Activated naive CD4-positive, alpha-beta T cell treated with anti-CD3 and anti-CD28 coated beads for 36 hours (primary cell): Measurements from ENCODE around the gene SC5D. TPM values are rescaled to one million over a fixed set of nuclear protein-coding genes. Genes with fewer than 3 reads are reported as not detected.

Source experiments
- CTCF ChIA-PET: fragments of 350-600 bp; sonication (Branson Sonifier 250); formaldehyde crosslinking; loops from one replicate; lab custom pipeline; 2021; ENCODE audit warnings: antibody characterized with exemption; lab: Charles Lee
- DNase-seq: peaks from one replicate; pipeline ENCODE4 v3.0.0-alpha.2; 2020
- H3K27ac Mint-ChIP-seq: one replicate; pipeline ENCODE4 v1.8.0; 2021; ENCODE audit warnings: mild to moderate bottlenecking, mixed read lengths
- H3K27me3 Mint-ChIP-seq: one replicate; pipeline ENCODE4 v1.8.0; 2021; ENCODE audit warnings: low read depth, mixed read lengths
- H3K36me3 Mint-ChIP-seq: one replicate; pipeline ENCODE4 v1.8.0; 2021; ENCODE audit warnings: low read depth, mixed read lengths
- H3K4me1 Mint-ChIP-seq: one replicate; pipeline ENCODE4 v1.8.0; 2021; ENCODE audit warnings: low read depth, mixed read lengths
- H3K4me3 Mint-ChIP-seq: one replicate; pipeline ENCODE4 v1.8.0; 2021; ENCODE audit warnings: mild to moderate bottlenecking, moderate library complexity, mixed read lengths
- H3K9me3 Mint-ChIP-seq: one replicate; pipeline ENCODE4 v1.8.0; 2021; ENCODE audit warnings: mixed read lengths
- intact Hi-C: fragments of 100-400 bp; cut with micrococcal nuclease; formaldehyde crosslinking; loops from one replicate; pipeline ENCODE4 v1.15.1; 2023
- total RNA-seq, 2 experiments: library from RNA; stranded (reverse); gene quantifications; one replicate each; pipeline ENCODE4 v1.2.3, GENCODE V29; 2021

The SC5D gene
- total RNA-seq, 2 experiments from 2014 or later = 29.6 to 31.7 TPM

DNA sequence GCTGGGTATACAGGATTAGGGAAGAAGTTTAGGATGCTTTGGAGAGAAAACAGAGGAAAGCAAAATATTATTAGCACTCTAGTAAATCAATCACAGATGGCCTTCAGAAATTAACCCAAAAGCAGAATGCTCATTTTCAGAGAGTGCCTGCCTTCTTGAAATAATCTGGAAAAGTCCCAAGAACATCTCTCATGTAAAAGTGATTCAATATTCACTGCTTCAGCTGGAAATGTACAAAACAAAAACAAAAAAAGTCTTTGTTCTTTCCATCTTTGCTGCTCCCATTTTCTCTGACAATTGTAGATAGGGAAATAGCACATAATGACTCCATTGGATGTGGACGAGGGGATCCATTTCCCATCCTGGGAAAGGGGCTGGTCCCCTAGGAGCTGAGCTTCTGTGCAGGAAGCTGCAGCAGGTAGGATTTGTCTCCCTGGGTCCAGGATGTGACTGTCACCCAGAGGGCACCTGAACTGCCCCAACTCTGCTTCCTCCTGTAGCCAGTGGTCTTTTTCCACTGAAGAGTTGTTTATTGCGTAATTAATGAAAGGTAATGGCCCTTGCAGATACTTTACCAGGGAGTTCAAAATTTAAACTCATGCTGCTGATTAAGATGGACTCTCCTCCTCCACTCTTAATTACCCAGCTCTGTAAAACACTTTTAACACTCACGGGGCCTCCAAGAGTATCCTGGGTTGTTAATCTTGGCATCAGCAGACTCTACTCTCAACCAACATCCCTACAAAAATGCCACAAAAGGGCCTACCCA, 57.9 kb downstream of the SC5D start:
- H3K27ac Mint-ChIP-seq = no peak overlapping the region
- H3K36me3 Mint-ChIP-seq = no peaks in the 10 kb centered on the region
- intact Hi-C loops = no loop called here
- H3K9me3 Mint-ChIP-seq = no peaks in the 10 kb centered on the region
- H3K27me3 Mint-ChIP-seq = no peaks in the 10 kb centered on the region
- CTCF ChIA-PET = no interaction called here
- H3K4me3 Mint-ChIP-seq = no peak overlapping the region
- no peaks in the 10 kb centered on the region for H3K4me1 Mint-ChIP-seq
- no peak for DNase-seq

DNA sequence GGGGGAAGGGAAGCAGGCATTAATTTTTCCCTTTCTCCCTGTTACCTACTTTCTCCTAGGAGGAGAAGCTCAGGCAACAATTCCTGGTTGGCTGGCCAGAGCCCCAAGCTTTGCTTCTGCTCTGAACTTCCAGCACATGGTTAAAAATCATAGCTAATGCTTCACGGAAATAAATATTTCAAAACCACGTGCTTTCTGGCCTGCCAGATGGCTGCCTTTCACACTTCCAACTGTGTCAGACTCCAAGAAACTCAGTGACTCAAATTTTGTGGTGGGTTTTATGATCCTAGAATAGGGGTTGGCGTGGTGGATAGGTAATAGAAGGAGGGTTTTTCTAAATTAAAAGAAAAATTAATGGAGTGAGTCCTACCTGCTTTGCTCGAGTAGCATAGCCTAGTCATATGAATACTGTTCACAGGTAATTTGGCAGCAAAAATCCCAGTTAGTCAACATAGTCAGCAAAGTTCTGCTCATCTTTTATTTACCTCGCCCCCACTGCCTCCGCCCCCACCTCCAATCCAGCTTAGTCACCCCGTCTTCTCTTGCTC, 58.6 kb downstream of the SC5D start:
- H3K36me3 Mint-ChIP-seq = no peaks in the 10 kb centered on the region
- no peak overlapping the region for H3K4me3 Mint-ChIP-seq
- H3K27me3 Mint-ChIP-seq = no peaks in the 10 kb centered on the region
- CTCF ChIA-PET = no interaction called here
- H3K4me1 Mint-ChIP-seq = no peaks in the 10 kb centered on the region
- no peaks in the 10 kb centered on the region for H3K9me3 Mint-ChIP-seq
- intact Hi-C loops = no loop called here
- DNase-seq = no peak
- no peak overlapping the region for H3K27ac Mint-ChIP-seq

DNA sequence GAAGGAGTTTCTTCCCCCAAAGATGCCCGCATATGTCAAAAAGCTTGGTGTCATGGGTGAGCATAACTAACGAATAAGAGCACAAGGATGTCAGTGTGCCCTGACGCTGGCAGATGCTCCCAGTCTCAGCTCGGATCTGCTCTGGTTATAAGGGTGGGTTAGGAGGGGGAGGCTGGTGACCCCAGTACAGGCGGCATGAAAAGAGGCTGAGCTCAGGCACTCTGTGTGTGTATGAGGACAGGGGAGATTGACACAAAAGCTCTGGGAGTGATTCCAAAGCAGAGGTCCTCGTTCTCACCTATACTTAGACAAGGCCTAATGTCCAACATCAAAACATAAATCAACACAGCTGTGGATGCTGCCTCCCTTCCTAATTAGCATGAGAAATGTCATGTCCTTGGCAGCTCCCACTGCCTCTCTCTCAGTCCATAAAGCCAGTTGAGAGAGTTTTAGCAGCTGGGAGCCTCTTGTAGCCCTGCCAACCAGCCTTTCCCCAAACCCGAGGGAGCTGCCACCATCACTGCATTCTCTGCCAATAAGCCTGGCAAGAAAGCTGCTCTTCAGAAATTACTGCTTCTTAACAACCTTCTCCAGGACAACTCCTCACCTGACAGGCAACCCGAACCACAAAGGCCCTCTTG, 59.8 kb downstream of the SC5D start:
- H3K27me3 Mint-ChIP-seq = no peaks in the 10 kb centered on the region
- no peak overlapping the region for H3K4me3 Mint-ChIP-seq
- no peaks in the 10 kb centered on the region for H3K4me1 Mint-ChIP-seq
- no peaks in the 10 kb centered on the region for H3K9me3 Mint-ChIP-seq
- intact Hi-C loops = no loop called here
- DNase-seq = no peak
- no peaks in the 10 kb centered on the region for H3K36me3 Mint-ChIP-seq
- H3K27ac Mint-ChIP-seq = no peak overlapping the region
- CTCF ChIA-PET = no interaction called here

DNA sequence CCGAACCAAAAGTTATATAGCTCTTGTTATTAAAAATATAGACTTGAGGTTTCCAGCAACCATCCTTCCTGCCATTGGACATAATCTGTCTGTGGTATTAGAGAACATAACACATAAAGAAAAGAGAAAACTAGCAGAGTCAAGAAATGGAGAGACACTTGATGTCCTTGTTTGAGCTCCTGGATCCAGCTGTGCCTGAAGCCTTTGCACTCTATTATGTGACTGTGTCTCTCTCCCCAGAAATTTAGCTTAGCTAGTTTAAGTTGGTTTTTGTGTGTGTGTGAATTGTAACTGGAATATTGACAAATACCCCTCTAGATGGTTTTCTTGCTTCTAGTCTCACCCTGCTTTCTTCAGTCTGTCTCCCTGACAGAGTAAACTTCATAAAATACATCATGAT, 61.6 kb downstream of the SC5D start:
- CTCF ChIA-PET = interaction anchor here (0.9 kb wide), 1 partner anchor 13 kb away, joined by 3 read pairs; no protein-coding TSS in a partner anchor
- no peak overlapping the region for H3K4me3 Mint-ChIP-seq
- intact Hi-C loops = no loop called here
- H3K27ac Mint-ChIP-seq = no peak overlapping the region
- DNase-seq = no peak
- no peaks in the 10 kb centered on the region for H3K36me3 Mint-ChIP-seq
- H3K4me1 Mint-ChIP-seq = no peaks in the 10 kb centered on the region
- no peaks in the 10 kb centered on the region for H3K9me3 Mint-ChIP-seq
- H3K27me3 Mint-ChIP-seq = no peaks in the 10 kb centered on the region

DNA sequence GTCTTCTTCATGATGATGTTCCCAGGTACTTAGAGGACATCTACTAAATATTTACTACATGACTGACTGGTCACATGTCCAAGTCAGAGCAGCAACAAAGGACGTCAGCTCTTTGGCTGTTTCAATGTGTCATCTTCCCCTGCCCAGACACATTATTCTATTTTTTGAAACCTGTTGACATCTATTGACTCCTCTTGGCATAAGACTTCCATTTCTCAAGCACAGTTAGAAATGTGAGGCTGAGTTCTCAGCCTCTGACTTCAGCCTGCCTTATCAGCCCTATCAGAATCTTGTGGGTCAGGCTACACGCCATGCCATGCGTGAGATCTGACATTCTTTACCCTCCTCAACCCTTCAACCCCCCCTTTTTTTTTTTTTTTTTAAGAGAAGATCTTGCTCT, 63.8 kb downstream of the SC5D start:
- CTCF ChIA-PET = interaction anchor here (0.8 kb wide), 1 partner anchor 427 kb away, joined by 3 read pairs; no protein-coding TSS in a partner anchor

More for the DNA sequence above, 63.8 kb downstream of the SC5D start:
- no peak for DNase-seq
- Mint-ChIP-seq H3K27ac (no peak overlapping the region), H3K4me3 (no peak overlapping the region), H3K9me3 (no peaks in the 10 kb centered on the region), H3K36me3 (no peaks in the 10 kb centered on the region), H3K27me3 (no peaks in the 10 kb centered on the region), H3K4me1 (no peaks in the 10 kb centered on the region)
- intact Hi-C loops = no loop called here

Other genes starting within 250 kb of the SC5D start
- under 1 TPM; 0.07 to 0.12 TPM for gene TECTA, start 191.5 kb upstream of the SC5D start, total RNA-seq
- 10 to 100 TPM; 66.8 to 67.2 TPM for gene SORL1, start 159.5 kb downstream of the SC5D start, total RNA-seq